Activated CD4-positive, alpha-beta T cell treated with anti-CD3 and anti-CD28 coated beads for 24 hours (primary cell): Measurements from ENCODE around the gene RING1.
A peak's percentile ranks its signal among the peaks of the same experiment; 100 is the strongest.

Experiments used
- DNase-seq, 2 donors: peaks; one replicate each; pipeline ENCODE4 v3.0.0-alpha.2; 2020; ENCODE audit warnings: low read depth in 2 of 2

Gene RING1

GRCh38 chr6:33192105-33192646 is 16.1 kb upstream of the RING1 start, which contains the start of gene COL11A2:
COL11A2 (minus strand) TSS chr6:33192467; CDS start chr6:33192240, 227 bp downstream.
- DNase-seq, result no peak

- DNase-seq, result no peak
Measured at GRCh38 chr6:33192671-33193602, 15.4 kb upstream of the RING1 start.

GRCh38 chr6:33193619-33194018 is 14.7 kb upstream of the RING1 start:
- no peak for DNase-seq

GRCh38 chr6:33194431-33194979 is 13.8 kb upstream of the RING1 start:
- no peak for DNase-seq

- DNase-seq, result no peak
Measured at GRCh38 chr6:33195304-33196165, 12.8 kb upstream of the RING1 start.

GRCh38 chr6:33197431-33198048 is 10.8 kb upstream of the RING1 start:
- no peak for DNase-seq

GRCh38 chr6:33198159-33198852 is 10.0 kb upstream of the RING1 start:
- no peak for DNase-seq

GRCh38 chr6:33198853-33199436 is 9.4 kb upstream of the RING1 start:
- no peak for DNase-seq

GRCh38 chr6:33199687-33200218 is 8.5 kb upstream of the RING1 start:
- peak in 1 of 2 donors; percentile 63 for DNase-seq

- DNase-seq, result peak; percentile 97 to 98
Measured at GRCh38 chr6:33200219-33201146, 7.8 kb upstream of the RING1 start, which contains the start of the genes RXRB and SLC39A7. RXRB (minus strand) TSS chr6:33200665; CDS start chr6:33200476, 189 bp downstream. SLC39A7 (plus strand) TSS chr6:33200867; CDS start chr6:33201246, 379 bp downstream.

GRCh38 chr6:33201147-33201545 is 7.2 kb upstream of the RING1 start:
- no peak for DNase-seq

GRCh38 chr6:33201935-33202334 is 6.4 kb upstream of the RING1 start:
- DNase-seq, result no peak

GRCh38 chr6:33202799-33203198 is 5.5 kb upstream of the RING1 start:
- no peak for DNase-seq

GRCh38 chr6:33203443-33204164 is 4.7 kb upstream of the RING1 start:
- no peak for DNase-seq

- DNase-seq, result no peak
Measured at GRCh38 chr6:33204165-33204414, 4.2 kb upstream of the RING1 start.

- peak; percentile 84 to 93 for DNase-seq
Measured at GRCh38 chr6:33204415-33205190, 3.7 kb upstream of the RING1 start, which contains the start of gene HSD17B8. HSD17B8 (plus strand) TSS chr6:33204655; CDS start chr6:33204669, 14 bp downstream.

GRCh38 chr6:33205191-33206026 is 2.9 kb upstream of the RING1 start:
- no peak for DNase-seq
